ENCODE results near the gene IMP4.

IMP4 gene

GRCh38 chr2:130335226-130335625 lies 7.5 kb upstream of the IMP4 start:
- in situ Hi-C loops (cut with MboI; ENCODE audit: low pct_unique_long_range_greater_than_20kb, low sequenced_read_pairs) = loop anchor here (25.0 kb wide), 1 partner anchor 173 kb away; no protein-coding TSS in a partner anchor
- no peak for DNase-seq

GRCh38 chr2:130336150-130336876 lies 6.4 kb upstream of the IMP4 start:
- in situ Hi-C loops (cut with MboI; ENCODE audit: low pct_unique_long_range_greater_than_20kb, low sequenced_read_pairs) = loop anchor here (25.0 kb wide), 1 partner anchor 174 kb away; no protein-coding TSS in a partner anchor
- no peak for DNase-seq

- in situ Hi-C loops (cut with MboI; ENCODE audit: low pct_unique_long_range_greater_than_20kb, low sequenced_read_pairs) = loop anchor here (25.0 kb wide), 1 partner anchor 175 kb away; no protein-coding TSS in a partner anchor
- no peak for DNase-seq
These were observed 5.6 kb upstream of the IMP4 start for GRCh38 chr2:130336877-130337734.

DNA sequence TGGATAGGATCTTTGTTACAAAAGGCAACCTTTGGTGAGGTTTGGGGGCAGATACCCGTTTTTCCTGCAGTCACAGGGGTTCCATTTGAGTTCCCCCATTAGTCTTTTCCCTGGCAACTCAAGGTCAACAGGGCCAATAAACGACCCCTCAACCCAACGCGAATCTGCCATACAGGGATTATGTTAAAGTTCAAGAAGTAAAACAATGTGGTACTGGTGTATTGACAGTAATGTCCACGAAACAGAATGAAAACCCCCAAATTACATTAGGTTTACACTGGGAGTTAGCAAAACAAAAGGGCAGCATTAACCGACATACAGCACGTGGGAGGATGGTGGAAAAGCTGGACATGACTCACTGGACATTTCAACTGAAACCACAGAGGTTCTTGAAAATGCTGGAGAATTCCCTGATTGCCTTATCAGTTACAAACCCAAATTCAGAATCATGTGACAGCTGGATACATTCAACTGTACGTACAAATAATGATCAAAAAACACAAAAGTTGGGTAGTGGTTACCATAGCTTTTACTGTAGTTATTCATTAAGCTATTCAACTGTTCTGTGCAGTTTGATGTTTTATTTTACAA lies 4.9 kb upstream of the IMP4 start:
- in situ Hi-C loops (cut with MboI; ENCODE audit: low pct_unique_long_range_greater_than_20kb, low sequenced_read_pairs) = loop anchor here (25.0 kb wide), 1 partner anchor 176 kb away; no protein-coding TSS in a partner anchor

DNA sequence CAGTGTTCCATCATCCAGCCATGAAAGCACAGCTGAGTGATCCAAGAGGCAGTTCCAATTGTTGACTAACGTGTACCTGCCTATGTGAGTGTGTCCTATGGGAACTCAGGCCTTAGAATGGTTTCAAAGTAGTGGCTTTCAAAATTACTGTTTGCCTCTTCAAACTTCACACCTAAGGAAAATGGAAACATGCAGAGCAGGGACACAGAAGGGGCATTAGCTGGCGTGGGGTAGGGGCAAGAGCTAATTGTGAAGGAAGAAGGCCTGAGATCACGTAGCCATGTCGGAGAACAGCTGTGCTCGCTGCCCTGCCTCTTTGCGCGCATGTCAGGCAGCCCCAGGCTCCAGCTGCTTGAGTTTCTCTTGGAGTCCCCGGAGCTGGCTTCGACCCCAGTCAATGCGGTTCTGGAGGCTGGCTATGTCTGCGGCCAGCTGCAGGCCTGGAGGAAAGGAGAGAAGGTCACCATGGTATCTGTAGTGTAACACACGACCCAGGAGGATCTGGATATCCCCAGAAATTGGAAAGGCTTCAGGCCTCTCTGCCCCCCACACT lies 3.8 kb upstream of the IMP4 start:
- in situ Hi-C loops (cut with MboI; ENCODE audit: low pct_unique_long_range_greater_than_20kb, low sequenced_read_pairs) = loop anchor here (25.0 kb wide), 1 partner anchor 177 kb away; no protein-coding TSS in a partner anchor

More for the DNA sequence above, 4.9 kb upstream of the IMP4 start:
- DNase-seq = no peak

DNA sequence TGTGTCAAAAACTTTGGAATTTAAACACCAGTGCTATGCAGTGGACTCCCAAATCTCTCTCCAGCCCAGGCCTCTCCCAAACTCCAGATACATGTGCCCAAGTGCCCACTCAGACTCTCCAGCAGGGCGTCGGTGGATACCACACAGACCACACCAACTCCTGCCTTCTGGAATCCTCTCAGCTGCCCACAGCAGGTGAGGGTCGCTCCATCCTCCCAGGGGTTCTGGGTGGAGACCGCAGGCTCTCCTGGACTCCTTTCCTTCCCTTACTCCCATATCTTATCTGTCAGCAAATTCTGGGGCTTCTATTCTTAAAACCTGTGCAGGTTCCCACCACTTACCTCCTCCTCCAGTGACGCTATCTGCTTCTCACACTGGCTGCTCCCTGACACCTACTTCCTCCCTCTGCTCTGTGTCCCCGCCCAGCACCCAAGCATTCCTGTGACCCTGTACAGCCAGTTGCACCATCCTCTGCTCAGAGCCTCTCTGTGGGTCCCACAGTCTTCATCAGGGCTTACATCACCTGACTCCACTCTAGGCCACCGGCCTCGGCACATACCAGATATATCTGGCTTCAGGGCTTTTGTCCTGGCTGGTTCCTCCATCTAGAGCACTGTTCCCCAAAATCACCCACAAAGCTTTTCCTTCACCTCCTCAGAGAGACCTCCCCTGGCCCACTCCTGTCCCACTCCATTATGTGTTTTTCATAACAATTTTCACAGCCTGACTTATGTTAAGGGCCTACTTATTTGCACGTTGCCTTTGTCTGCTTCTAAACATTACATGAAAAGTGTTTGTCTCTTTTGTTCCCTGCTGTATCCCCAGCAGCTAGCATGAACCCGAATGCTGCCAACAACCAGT lies 2.6 kb upstream of the IMP4 start:
- in situ Hi-C loops (cut with MboI; ENCODE audit: low pct_unique_long_range_greater_than_20kb, low sequenced_read_pairs) = loop anchor here (25.0 kb wide), 1 partner anchor 178 kb away; no protein-coding TSS in a partner anchor
- DNase-seq = no peak

More for the DNA sequence above, 3.8 kb upstream of the IMP4 start:
- DNase-seq = no peak

DNA sequence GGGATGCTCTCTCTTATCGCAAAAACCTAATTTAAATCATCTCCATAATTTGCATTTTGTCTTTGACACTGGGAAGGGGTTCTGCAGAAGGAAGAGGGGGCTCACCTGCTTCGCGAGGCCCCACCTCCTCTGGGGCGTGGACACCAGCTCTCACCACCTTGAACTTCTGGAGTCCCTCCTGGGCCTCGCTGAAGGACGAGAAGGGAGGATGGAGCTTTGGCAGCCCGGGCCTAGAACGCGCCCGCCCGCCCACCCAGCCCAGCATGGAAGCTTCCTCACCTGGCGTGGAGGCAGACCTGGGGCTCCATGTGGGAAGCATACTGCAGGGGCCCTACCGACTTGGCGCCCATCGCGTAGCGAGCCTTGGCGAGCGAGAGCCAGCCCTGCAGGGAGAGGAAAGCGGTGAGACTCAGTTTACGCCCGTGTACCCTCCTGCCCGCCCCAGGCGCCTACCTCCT lies 1.1 kb upstream of the IMP4 start:
- DNase-seq = no peak
- in situ Hi-C loops (cut with MboI; ENCODE audit: low pct_unique_long_range_greater_than_20kb, low sequenced_read_pairs) = loop anchor here (25.0 kb wide), 1 partner anchor 179 kb away; no protein-coding TSS in a partner anchor

DNA sequence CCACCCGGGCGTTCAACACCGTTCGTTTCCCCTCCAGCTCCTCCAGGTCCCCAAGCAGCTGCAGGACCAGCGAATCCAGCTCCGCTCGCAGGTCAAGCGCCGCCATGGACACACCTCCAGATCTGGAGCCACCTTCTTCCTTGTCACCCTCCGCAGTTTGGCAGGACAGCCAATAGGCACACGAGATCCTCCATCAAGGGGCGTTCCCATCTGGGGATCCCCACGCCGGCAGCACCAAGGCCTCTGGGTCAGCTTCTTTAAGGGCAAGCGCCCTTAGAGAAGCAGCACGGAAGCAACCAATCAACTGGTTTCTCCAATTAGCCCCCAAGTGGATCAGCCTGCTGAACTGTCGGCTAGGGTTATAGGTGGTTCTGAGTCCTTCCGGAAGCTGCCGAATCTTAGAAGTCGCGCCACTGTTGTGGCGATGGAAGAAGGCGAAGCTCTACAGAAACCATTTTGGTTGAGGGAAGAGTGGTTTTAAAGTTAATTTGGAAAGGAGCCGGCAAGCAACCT lies 621 bp upstream of the IMP4 start:
- DNase-seq = peak; percentile 93

GRCh38 chr2:130344578-130344977 lies 1.9 kb downstream of the IMP4 start:
- DNase-seq = no peak
- in situ Hi-C loops (cut with MboI; ENCODE audit: low pct_unique_long_range_greater_than_20kb, low sequenced_read_pairs) = loop anchor here (25.0 kb wide), 1 partner anchor 182 kb away; no protein-coding TSS in a partner anchor

More for the DNA sequence above, 621 bp upstream of the IMP4 start:
- in situ Hi-C loops (cut with MboI; ENCODE audit: low pct_unique_long_range_greater_than_20kb, low sequenced_read_pairs) = loop anchor here (25.0 kb wide), 1 partner anchor 180 kb away; no protein-coding TSS in a partner anchor

- no peak for DNase-seq
- in situ Hi-C loops (cut with MboI; ENCODE audit: low pct_unique_long_range_greater_than_20kb, low sequenced_read_pairs) = loop anchor here (25.0 kb wide), 1 partner anchor 183 kb away; no protein-coding TSS in a partner anchor
These were observed 2.4 kb downstream of the IMP4 start for GRCh38 chr2:130345091-130345490.

- in situ Hi-C loops (cut with MboI; ENCODE audit: low pct_unique_long_range_greater_than_20kb, low sequenced_read_pairs) = loop anchor here (25.0 kb wide), 1 partner anchor 183 kb away; no protein-coding TSS in a partner anchor
- DNase-seq = no peak
These were observed 2.9 kb downstream of the IMP4 start for GRCh38 chr2:130345611-130346010.

DNA sequence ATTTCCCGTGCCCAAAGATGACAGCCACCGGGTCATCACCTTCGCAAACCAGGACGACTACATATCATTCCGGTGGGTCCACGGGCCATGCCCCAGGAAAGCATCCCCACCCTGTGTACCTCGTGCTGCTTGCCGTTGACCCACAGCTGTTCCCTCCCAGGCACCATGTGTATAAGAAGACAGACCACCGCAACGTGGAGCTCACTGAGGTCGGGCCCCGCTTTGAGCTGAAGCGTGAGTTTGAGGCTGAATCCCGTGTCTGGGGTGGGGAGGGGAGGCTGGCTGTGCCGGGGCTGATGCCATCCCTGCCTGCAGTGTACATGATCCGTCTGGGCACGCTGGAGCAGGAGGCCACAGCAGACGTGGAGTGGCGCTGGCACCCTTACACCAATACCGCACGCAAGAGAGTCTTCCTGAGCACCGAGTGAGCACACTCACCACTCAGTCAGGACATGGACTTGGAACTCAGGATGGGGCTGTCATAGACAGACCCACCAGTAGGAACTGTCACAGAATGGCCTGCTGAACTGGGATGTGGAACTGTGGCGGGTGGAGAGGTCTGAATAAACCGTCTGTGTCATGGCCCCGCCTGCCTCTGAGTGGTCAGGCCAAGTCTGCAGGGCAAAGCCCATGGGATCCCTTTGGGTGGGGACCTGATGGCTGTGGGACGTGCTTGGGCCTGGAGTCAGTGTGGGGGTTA lies 3.5 kb downstream of the IMP4 start:
- in situ Hi-C loops (cut with MboI; ENCODE audit: low pct_unique_long_range_greater_than_20kb, low sequenced_read_pairs) = loop anchor here (25.0 kb wide), 1 partner anchor 184 kb away; no protein-coding TSS in a partner anchor
- DNase-seq = no peak

DNA sequence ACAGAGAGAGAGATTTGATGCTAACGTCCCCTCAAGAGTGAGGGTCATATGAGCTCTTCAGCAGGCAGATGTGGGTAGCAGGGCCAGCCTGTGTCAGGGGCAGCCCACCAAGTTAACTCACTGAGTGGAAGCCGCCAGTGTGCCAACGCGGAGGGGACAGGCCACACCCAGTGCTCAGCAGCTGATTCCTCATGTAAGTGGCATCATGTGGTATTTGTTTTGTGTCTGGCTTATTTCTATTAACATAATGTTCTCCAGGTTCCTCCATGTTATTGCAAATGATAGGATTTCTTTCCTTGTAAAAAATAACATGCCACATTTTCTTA lies 4.0 kb downstream of the IMP4 start:
- no peak for DNase-seq
- in situ Hi-C loops (cut with MboI; ENCODE audit: low pct_unique_long_range_greater_than_20kb, low sequenced_read_pairs) = loop anchor here (25.0 kb wide), 1 partner anchor 184 kb away; no protein-coding TSS in a partner anchor

- DNase-seq = no peak
- in situ Hi-C loops (cut with MboI; ENCODE audit: low pct_unique_long_range_greater_than_20kb, low sequenced_read_pairs) = loop anchor here (25.0 kb wide), 1 partner anchor 185 kb away; no protein-coding TSS in a partner anchor
These were observed 4.7 kb downstream of the IMP4 start for GRCh38 chr2:130347220-130347925.

DNA sequence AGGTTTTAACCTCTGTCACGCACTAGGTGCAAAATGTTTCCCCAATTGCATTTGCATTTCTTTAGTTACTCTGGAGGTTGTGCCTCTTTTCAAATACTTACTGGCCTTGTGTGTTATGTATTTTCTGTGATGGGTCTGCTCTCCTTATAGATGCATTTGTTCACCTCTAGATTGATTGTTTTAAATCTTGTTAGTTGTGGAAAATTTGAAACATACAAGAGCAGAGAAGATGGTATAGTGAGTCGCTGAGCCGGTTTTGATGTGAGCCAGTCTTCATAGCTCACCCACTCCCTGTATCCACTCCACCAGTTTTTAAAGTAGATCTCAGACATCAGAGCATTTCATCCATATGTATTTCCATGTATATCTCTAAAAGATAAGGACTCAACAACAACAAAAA lies 6.5 kb downstream of the IMP4 start:
- no peak for DNase-seq

GRCh38 chr2:130351711-130352110 lies 9.0 kb downstream of the IMP4 start:
- in situ Hi-C loops (cut with MboI; ENCODE audit: low pct_unique_long_range_greater_than_20kb, low sequenced_read_pairs) = no loop called here
- DNase-seq = no peak

More for the DNA sequence above, 6.5 kb downstream of the IMP4 start:
- in situ Hi-C loops (cut with MboI; ENCODE audit: low pct_unique_long_range_greater_than_20kb, low sequenced_read_pairs) = loop anchor here (25.0 kb wide), 1 partner anchor 187 kb away; no protein-coding TSS in a partner anchor

Data from KBM-7 (cell line).